Hepatocyte (in vitro differentiated cells): ENCODE results near the gene ADPGK.

Experiments used
- CTCF ChIP-seq: fragments of 200-600 bp; sonication (generic); IDR thresholded peaks from 2 replicates; pipeline ENCODE4 v1.5.1; 2016; ENCODE audit warnings: antibody characterized with exemption, mild to moderate bottlenecking; ENCODE audit not compliant: poor library complexity
- EZH2 ChIP-seq: fragments of 200-600 bp; sonication (generic); IDR thresholded peaks from 2 replicates; pipeline ENCODE4 v1.6.1; 2016; ENCODE audit warnings: antibody characterized with exemption, mild to moderate bottlenecking, borderline replicate concordance
- EZH2phosphoT487 ChIP-seq: fragments of 200-600 bp; sonication (generic); IDR thresholded peaks from one replicate; pipeline ENCODE4 v1.6.1; 2018; ENCODE audit warnings: antibody characterized with exemption, mild to moderate bottlenecking, low read depth, moderate library complexity; ENCODE audit not compliant: unreplicated experiment, severe bottlenecking

- TF ChIP-seq EZH2 (no peak), EZH2phosphoT487 (no peak), CTCF (no peak)
Observed at GRCh38 chr15:72725446-72725845, 58.1 kb downstream of the ADPGK start.
